NOMO-1 treated with dmso at 0.1 percent for 144 hours (cell line): Measurements from ENCODE around the gene KCNK15.
"Not testable (repeated sequence)": the region's sequence is repeated elsewhere in the genome, so short reads cannot be mapped to it uniquely, and the experiment has no call there.

Experiments used
- DNase-seq: peaks from one replicate; lab custom pipeline; 2025; ENCODE audit not compliant: unreplicated experiment; lab: John Stamatoyannopoulos, UW

The KCNK15 gene

DNA sequence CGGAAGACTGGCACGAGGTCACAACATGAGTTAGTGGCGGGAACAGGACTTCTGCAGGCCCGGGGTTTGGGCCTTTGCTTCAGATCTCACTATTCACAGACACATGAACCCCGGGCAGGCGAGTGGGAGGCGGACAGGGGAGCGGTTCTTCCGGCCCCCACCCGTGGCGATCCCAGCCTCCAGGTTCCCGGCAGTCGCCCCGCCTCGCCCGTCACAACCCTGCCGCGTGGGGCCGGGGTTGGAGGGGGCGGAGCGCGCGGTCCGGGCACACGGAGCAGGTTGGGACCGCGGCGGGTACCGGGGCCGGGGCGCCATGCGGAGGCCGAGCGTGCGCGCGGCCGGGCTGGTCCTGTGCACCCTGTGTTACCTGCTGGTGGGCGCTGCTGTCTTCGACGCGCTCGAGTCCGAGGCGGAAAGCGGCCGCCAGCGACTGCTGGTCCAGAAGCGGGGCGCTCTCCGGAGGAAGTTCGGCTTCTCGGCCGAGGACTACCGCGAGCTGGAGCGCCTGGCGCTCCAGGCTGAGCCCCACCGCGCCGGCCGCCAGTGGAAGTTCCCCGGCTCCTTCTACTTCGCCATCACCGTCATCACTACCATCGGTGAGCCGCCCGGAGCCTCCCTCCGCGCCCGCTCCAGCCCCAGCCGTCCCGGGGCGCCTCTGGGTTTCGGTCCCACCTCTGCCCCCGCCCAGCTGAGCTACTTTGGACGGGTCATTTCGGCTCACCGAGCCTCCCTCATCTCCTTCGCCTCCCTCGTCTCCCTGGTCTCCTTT, at the start of gene KCNK15:
Gene KCNK15 (plus strand): TSS at position 268 of the 769 bp plus-strand sequence. CDS start 46 bp downstream, at position 314.
- no peak for DNase-seq

DNA sequence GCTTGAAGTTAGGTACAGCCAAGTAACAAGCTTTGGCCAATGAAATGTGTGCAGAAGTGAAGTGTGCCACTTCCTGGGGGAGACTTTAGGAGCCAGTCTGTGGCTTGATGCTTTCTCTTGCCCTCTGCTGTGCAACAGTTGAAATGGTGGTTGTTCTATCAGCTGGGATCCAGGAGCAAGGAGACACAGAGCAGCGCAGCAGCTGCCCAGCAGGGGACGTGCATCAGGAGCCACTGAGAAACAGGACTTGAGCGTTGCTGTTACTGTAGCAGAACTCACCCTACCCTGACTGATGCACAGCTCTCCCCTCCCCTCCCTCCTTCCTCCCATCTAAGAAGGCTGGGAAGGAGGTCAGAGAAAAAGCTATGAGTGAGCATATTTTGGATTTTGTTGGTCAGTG, 49.4 kb upstream of the KCNK15 start:
- no peak for DNase-seq

DNA sequence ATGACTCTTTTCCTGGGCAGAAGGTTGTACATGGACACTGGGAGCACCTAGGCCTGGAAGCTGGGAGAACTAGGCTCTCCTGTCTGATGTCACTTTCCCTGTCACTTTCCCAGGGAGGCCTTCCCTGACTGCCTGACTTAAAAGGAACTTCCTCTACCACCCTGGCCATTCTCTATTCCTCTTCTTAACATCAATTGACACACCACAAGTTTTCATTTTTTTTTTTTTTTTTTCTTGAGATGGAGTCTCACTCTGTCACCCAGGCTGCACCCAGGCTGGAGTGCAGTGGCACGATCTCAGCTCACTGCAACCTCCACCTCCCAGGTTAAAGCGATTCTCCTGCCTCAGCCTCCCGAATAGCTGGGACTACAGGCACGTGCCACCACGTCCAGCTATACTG, 48.6 kb upstream of the KCNK15 start:
- DNase-seq = not testable (repeated sequence)

DNA sequence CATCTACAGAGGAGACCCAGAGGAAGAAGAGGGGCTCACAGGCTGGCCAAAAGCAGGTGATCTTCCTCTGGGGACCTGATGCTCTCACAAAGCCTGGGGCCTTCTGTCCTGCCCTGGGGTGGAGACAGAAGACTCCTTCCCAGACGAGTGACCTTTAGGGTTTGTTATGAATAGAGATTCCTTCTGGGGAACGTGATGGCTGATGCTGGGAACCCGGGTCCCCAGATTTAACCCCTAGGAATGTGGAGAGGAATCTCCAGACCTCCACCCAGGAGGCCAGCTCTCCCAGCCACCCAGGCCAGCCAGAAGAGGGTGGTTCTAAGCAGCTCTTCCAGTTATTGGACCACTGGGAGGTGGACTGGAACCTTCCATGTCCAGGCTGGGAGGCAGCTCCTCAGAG, 47.3 kb upstream of the KCNK15 start:
- no peak for DNase-seq

DNA sequence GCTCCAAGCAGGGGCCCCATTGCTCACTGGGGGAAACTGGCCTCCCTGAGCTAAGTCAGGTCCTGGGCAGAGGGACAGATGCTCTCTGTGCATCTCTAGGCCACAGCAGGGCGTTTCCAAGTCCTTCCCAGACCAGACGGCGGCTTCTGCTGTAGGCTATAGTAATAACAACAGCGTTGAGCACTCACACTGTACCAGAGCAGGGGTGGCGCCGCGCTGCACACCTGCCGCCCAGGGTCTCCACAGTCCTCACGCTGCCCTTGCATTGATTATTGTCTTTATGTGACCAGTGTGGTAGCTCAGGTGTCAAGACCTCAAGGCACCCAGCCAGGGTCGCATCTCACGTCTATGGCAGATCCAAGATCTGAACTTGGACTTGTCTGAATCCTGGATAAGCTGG, 45.4 kb upstream of the KCNK15 start:
- DNase-seq = no peak

DNA sequence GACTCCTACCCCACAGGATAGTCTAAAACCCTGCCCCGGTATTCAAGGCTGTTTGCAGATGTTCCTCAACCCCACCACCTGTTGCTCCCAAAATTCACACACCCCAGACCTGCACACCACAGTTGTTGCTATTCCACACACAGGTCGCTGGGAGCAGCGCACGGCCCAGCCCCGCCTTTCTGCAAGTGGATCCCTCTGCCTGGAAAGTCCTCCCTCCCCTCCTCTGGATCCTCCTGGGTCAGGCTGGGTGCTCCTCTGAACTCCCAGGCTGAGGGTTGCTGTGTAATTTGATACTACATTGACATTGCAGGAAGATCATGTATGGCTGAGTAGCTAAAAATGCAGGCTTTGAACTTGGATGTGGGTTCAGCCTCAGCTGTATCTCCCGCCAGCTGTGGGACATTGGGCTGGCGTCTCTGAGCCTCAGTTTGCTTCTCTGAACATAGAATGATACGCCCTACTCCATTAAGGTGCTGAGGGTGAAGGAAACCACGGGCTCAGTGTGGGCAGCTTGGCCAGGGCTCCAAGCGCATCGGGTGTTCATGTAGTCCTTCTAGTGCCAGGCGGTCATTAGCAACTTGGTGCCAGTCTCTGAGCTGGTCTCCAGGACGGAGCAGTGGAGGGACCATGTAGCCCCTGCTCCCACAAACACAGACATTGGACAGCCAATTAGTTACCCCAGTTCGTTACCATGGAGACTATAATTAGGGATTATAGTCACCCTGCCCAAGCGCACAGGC, 44.4 kb upstream of the KCNK15 start:
- DNase-seq = no peak

DNA sequence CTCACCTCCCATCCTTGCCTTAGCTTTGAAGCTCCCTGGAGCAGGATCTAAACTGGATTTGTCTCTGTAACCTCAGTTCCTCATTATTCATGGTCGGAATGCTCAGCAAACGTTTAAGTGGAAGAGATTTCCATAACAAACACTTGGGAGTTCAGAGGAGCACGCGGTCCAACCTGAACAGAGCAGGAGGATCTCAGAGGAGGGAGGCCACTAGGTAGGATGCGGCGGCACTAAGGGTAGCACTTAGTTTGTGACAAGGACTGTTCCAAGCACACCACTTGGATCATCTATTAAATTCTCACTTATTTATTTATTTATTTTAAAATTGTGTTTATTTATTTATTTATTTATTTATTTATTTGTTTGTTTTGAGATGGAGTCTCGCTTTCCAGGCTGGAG, 43.8 kb upstream of the KCNK15 start:
- DNase-seq = no peak

DNA sequence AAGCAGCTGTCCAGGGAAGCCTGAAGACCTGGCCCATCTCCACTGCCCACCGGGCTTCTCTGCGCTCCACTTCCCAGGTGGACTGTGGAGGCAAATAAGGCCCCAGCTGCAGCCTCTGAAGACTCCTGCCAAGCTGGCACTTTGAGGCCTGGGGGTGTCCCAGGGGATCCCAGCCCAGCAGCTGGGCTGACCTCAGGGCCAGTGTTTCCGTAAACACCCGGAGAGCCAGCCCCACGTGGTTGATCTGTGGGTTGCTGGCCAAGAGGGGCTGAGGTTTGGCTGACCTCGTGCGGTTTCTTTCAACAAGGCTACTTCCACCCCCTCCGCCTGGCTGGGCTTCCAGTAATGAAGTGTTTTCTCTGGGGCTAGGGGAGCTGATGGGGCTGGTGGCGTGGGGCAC, 42.9 kb upstream of the KCNK15 start:
- no peak for DNase-seq

DNA sequence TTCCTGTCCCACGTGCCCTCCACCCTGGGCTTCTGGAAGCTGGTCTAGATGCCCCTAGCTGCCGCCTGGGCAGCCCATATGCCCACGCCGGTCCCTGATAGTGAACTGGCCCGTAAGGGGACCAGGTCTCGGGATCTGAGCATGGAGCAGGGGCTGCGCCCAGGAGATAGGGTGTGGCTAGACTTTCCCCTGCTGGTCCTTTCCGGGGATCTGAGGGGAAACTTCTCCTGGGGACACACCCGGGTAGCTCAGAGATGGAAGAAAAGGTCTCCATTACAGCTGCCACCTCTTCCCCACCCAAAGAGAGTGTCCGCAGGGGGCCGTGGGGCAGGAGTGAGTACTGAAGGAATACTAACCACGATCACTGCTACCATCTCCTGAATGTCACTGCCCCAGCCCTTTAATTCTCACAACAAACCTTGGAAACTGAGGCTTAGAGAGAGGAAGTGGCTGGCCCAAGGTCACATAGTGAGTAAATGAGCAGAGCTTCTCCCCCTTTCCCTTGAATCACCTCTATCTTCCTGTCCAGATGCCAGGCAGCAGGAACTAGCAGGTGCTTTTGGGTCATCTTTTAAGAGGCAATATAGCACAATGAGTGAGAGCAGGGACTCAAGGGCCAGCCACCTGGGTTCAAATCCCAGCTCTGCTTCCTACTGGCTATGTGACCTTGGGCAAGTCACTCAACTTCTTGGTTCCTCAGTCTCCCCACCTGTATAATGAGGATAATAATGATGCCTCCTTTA, 42.3 kb upstream of the KCNK15 start:
- DNase-seq = no peak

DNA sequence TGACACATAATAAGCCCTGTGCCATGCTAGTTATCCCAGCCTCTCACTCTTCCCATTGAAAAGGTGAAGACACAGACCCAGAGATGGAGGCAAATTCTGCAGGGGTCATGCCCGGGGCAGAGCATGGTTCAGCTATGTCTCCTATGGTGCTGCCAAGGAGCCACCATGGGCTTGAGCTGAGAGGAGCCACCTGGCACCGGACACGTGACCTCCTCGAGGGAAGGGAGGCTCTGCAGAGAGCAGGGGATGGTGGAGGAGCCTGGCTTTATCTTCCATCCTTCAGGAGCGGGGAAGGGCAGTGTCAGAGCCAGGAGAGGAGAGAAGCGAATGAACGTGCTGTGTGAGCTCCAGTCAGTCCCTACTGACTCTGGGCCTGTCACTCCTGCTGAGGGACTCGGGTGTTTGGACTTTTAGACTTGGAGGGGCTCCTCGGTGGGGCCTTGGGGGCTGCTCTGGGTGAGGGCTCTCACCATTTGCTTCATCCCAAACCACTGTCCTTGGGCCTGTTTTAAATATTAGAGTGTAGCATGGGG, 41.6 kb upstream of the KCNK15 start:
- no peak for DNase-seq

DNA sequence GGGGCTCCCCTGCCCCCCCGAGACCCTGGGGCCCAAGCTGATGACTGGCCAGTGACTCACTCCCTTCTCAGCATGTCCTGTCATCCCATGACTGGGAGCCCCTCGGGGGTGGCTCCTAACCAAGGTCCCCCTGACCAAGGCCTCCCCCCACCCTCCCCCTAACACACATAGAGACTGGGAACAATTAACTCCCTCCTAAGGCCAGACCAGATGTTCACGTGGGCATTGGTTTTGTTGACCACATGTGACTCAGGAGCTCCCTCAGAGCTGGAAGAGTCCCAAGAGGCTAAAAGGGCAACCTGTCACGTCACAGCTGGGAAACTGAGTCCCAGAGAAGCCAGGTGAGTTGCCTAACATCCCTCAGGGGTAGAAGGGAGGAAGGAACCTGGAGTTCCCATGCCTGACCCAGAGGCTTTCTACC, 41.1 kb upstream of the KCNK15 start:
- DNase-seq = no peak

DNA sequence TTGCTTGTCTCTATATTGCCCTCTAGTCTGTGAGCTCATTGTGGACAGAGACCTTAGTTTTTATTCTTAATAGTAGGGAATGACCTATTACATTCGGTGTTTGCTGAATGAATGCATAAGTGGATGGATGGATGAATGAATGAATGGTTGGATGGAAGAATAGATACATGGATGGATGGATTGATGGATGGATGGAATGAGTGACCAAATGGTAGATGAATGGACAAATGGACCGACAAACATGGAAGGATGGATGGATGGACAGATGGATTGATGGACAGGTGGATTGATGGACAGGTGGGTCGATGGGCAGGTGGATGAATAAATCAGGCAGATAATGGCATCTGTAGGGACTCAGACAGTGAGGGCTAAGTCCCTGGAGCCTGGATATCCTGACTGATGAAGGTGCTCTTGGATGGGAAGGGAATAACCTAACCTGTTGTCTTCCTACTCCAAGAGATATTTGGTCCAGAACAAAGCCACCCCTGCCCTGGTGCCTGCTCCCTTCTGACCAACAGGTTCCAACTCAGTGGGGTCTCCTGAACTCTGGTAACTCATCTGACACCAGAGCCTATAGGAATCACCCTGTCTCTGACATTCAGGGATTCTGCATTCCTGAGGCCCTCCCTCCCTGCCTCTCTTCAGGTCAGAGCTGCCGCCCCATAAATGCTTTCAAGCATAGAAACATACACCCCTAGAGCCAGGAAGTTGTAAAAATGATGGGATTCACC, 40.1 kb upstream of the KCNK15 start:
- DNase-seq = no peak

DNA sequence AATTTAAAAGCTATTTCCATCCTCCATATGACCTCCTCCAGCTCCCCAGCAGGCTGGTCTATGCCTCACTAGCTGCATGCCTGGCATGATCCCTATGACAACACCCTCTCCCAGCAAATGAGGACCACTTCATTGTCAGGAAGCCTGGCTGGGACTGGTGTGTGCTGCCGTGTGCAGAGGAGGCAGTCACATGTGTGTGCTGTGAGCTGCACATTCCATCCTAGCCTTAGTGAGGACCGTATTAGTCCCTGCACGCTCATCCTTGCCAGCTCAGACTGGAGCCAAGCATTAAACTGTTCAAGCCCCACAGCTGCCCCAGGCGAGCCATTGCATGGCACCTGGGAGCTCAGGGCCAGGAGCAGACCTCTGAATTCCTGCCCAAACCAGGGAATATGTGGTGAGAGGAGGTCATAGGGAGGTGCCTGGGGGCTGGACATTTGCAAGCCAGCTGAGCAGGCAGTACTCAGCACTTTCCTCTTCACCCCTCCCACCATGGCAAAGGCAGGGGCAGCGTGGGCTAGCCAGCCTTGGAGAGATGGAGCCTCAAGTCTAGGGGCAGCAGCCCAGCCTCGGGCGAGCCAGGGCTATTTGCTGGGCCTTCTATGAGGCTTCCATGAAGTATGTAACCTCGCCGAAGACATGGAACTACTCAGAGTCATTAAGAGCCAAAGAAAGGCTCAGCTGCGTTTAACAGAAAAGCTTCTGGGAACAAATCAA, 39.2 kb upstream of the KCNK15 start:
- no peak for DNase-seq

DNA sequence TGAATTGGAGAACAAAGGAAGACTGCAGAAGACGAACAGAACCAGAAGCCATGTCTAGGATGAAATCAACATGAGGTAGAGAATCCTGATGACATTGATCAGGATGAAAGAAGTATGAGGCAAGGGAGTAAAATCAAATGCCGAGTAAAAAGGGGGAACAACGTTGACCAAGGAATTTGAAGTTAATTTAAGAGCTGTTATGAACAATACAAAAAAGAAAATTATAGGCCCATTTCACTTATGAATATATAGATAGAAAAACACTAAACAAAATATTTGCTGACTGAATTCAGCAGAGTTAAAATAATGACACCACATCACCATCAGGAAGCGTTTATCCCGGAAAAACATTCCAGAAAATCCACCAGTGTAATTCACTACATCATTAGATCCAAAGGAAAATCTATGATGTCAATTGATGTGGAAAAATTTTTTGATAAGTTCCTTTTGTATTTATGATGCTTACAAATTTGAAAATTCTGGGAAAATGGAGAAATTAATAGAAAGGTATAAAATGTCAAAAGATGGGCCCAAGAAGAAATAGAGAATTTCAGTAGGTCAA, 38.6 kb upstream of the KCNK15 start:
- no peak for DNase-seq

DNA sequence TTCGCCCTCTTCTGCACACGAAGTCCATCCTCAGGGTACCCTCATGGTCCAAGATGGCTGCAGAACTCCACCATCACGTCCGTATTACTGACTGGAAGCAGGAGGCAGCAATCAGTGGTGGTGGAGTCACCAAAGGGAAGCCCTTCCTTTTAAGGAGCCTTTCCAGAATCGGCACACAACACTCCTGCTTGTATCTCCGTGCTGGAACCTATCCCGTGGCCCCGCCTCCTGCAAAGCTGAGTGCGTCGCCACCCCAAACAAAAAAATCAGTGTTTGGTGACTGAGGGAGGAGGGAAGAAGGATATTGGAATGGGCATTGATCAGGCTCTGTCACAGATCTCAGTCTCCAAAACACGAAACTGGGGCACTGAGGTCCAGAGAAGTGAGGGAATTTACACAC, 36.3 kb upstream of the KCNK15 start:
- DNase-seq = no peak

DNA sequence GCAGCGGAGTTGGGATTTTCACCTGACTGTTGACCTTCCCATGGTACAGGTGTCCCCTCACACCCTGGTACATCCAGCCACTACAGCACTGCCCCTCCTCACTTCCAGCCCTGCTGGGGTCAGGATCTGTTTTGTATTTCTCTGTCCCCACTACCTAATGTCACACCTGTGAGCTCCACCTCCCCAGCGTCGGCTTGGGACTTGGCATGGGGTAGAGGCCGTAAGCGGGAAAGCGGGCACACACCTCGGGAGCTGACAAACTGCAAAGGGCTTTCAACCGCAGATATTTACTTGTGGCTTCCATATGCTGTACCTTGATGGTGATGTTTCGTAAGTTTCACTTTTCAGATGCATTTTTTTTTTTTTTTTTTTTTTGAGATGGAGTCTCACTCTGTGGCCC, 35.9 kb upstream of the KCNK15 start:
- DNase-seq = no peak

DNA sequence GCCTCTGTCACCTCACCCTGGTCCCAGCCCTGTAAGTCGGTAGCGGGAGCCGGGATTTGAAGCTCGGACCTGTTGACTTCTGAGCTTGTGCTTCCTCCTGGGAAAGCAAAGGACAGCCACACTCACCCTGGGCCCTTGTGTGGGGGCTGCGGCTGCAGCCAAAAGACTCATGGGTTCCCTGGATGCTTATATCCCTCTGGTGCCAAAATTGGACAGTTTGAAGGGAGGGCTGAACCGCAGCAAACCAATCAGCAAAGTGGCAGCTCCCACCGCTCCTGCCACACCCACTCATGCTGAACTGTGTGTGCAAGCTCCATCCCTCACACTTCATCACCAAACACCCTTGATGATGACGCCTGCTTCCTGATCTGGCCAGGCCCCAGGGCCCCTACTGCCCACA, 34.4 kb upstream of the KCNK15 start:
- DNase-seq = no peak

DNA sequence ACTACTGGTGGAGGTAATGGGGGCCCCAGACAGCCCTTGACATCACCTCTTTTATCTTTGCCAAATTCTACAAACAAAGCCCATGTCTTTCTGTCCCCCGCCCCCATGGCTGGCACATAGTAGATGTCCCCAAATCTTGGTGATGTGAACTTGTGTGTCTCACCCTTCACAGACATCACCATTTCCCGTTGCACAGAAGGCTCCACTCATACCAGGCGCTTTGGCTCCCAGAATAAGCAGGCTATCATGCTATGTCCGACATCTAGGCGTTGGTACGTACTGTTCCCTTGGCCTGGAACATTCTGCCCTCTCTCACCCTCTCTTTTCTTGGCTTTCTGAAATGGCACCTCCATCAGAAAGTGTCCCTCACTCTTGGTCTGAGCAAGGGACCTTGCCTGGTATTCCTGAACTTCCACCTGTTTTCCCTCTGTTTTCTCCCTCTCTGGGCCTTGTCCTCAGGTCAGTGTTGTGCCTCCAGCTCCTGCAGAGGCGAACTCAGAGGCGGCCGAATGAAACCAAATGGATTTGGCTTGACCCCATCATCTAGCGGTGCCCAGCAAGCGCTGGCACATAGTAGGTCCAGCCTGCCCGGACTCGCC, 31.5 kb upstream of the KCNK15 start:
- no peak for DNase-seq

DNA sequence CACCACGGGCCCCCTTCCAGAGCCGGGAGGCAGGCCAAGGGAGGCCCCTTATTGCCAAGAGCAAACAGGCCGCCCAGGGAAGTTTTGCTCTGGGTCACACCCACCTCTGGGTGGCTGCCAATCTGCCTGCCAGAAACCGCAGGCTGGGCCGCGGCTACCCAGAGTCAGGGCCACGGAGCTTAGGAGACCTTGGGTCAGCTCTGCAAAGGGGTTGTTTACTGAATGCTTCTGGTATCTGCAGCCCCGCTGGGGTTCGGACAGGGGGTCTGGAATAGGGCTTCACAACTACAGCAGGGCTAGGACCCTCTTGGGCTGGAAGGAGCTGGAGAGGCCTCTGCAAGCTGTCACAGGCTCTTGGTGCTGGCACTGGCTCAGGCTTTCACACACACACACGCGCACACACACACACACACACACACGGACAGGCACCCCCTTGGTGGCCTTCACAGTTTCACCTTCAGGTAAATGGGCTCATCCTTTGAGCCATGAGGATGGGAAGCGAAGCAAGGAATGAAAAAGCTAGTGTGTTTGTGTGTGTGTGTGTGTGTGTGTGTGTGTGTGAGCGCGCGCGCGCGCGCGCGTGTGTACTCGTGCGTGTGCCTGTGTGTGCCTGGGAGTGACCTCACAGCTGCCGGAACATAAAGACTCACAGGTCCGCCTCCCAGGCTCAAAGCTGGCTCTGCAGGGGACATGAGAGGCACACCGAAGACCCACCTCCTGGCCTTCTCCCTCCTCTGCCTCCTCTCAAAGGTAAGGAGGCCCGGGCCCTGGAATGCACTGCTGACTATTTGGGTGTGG, 30.8 kb upstream of the KCNK15 start, which contains the start of gene CCN5:
Gene CCN5 (plus strand): TSS at position 669 of the 798 bp plus-strand sequence. CDS start 22 bp downstream, at position 691.
- DNase-seq = no peak
